ENCODE results near the gene SLAMF6. TPM values are rescaled to one million over a fixed set of nuclear protein-coding genes. Genes with fewer than 3 reads are reported as not detected.
A peak's percentile ranks its signal among the peaks of the same experiment; 100 is the strongest.
"Not testable (repeated sequence)": the region's sequence is repeated elsewhere in the genome, so short reads cannot be mapped to it uniquely, and the experiment has no call there.

The SLAMF6 gene
- 1 to 10 TPM in 1 of 10 donors, under 1 TPM in 8, not detected in 1; 0.09 to 3.0 (median 0.15) TPM for polyA plus RNA-seq (ENCODE audit: insufficient read length in 10 of 10)
- long read RNA-seq, donor 1 = 0 reads
- long read RNA-seq, donor 2 = 0 reads
- long read RNA-seq, donor 3 = 0 reads
- long read RNA-seq, donor 4 = 0 reads
- long read RNA-seq, donor 5 = 0 reads
- long read RNA-seq, donor 6 = 0 reads
- long read RNA-seq, donor 7 = 0 reads
- long read RNA-seq, donor 8 = 0 reads
- long read RNA-seq, donor 9 = 0 reads

DNA sequence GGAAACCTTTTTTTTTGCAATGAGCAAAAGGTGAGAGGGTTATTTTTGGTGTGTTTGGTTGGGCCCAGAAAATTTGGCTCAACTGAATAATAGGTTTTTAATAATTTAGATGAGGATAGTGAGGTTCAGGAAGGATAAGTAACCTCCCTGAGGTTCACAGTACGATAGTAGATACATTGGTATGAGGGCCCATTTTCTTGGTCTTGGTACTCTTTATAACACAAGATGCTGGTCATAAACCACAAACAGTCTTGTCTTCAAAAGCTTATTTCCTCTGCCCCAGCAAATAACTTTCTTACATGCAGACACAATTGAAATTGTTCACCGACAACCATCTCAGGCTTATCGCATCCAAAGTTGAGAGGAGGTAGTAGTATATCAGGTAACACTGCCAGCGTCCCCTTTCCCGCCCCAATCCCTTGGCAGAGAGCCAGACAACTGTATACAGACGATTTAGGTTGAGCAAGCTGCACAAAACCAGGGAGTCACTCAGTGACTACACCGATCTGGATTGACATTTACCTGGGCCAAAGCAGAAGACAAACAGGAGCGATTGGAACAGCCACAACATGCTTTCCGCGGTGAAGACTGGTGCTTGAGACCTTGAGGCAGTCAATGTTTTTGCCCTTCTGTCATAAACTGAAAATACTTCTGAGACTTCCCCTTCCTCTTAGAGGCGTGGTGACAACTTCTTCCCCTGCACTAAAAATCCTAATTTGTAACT, at the start of gene SLAMF6:
Gene SLAMF6 (minus strand): TSS at position 634 of the 724 bp plus-strand sequence. CDS start 63 bp downstream, at position 571.
- DNase-seq = no peak

DNA sequence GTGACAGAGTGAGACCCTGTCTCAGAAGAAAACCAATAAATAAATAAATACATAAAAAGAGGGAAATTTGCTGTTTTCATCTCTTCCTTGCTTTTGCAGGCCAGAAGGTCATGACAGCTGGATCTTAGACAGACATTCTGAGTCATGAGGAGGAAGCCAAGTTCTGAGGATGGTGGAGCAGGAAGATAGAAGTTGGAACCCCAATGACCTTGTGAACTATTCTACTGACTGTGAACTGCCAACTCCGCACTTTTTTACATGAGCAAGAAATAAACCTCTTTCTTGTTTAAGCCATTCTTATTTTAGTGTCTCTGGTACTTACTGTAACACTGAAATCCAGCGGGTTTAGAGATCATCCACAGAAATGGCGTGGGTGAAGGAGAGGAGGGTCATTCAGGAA, 47.8 kb upstream of the SLAMF6 start:
- no peak for DNase-seq

DNA sequence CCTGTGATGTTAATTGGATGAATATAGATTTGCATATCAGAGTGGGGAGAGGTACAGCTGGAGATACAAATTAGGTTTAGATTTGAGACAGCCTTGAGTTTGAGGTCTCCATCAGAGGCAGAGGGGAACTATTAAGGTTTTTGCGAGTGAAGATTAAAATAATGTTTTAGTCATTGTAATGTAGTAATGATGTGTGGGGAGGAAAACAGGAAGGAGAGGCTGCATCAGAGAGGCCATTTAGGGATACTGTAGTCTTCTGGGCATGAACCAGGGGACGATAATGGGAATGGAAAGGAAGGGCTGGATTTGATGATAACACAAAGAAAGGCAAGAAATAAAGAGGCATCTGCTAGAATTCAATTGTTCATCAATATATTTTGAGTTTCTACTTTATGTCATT, 46.8 kb upstream of the SLAMF6 start:
- no peak for DNase-seq

DNA sequence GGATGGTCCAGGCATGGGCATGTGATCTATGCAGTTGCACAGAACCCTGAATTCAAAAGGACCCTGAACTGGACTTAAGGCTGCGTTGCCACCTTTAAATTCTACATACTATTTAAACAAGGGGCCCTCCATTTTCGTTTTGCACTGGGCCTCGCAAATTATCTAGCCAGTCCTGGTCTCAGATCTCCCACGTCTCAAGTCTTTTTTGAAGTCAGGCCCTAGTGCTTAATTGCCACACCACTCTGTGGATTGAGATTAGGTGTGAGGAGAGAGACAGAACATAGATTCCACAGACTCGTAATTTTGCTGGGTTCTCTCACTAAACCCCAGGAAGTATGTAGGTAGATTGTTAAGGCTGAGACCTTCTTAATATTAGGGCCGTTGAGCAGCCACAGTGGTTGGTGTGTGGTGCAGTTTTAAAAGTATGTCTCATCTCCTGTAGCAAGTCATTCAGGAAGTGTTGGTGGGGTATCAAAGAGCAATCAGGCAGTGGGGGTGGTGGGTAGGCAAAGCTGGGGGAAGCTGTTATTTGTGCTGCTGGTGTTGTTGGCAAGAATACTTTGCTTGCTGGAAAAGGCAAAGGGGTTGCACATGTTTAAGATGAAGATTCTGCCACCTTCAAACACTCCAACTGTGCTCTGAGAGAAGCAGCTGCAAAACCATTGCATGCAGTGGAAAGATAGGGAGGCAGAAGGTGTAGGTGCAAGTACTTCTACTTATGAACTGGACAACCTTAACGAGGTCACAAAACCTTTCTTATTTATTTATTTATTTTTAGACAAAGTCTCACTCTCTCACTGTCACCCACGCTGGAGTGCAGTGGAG, 45.0 kb upstream of the SLAMF6 start:
- DNase-seq = no peak

DNA sequence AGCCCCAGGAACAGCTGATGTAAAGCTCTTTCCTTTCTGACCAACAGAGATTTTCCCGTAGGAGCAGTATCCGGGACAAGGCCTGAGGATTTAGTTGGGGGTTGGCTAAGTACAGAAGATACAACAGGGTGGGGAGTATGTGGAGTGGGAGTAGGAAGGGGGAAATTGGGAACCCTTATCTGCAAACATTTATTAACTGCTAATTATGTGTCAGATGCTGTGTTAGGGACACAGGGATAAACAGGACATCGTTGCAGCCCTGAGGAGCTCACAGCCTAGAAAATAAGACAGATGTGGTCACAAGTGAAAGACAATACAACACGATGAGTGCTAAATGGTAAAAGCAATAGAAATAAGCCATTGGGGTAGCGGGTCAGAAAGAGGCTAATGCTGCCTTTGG, 44.3 kb upstream of the SLAMF6 start:
- no peak for DNase-seq

DNA sequence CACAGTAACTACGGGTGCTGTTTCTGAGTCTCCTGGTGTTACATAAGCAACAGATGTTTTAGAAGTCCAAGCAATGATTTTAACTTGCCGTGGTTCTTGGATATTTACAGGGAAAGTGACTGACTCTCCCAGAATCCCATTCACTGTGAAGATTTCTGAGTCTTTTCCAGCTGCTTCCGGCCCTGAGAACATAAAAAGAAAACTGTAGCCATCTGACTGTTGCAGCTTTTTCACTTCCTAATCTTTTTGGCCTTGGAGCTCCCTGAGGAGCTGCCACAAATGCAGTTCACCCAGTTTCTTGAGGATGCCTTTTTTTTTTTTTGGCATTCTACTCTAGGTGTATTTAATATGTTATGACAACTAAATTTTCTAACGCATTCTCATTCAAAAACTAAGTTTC, 42.5 kb upstream of the SLAMF6 start:
- peak in 2 of 3 donors; percentile 10 to 35 for DNase-seq

DNA sequence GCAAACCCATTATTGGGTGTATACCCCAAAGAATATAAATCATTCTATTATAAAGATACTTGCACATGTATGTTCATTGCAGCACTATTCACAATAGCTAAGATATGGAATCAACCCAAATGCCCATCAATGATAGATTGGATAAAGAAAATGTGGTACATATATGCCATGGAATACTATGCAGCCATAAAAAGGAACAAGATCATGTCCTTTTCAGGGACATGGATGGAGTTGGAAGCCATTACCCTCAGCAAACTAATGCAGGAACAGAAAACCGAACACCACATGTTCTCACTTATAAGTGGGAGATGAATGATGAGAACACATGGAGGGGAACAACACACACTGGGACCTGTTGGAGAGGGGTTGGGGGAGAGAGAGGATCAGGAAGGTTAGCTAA, 40.2 kb upstream of the SLAMF6 start:
- DNase-seq = not testable (repeated sequence)

DNA sequence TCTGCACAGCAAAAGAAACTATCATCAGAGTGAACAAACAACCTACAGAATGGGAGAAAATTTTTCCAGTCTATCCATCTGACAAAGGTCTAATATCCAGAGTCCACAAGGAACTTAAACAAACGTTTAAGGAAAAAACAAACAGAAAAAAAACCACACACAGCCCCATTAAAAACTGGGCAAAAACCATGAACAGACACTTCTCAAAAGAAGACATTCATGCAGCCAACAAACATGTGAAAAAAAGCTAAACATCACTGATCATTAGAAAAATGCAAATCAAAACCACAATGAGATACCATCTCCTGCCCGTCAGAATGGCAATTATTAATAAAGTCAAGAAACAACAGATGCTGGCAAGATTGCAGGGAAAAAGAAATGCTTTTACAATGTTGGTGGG, 39.7 kb upstream of the SLAMF6 start:
- DNase-seq = not testable (repeated sequence)

DNA sequence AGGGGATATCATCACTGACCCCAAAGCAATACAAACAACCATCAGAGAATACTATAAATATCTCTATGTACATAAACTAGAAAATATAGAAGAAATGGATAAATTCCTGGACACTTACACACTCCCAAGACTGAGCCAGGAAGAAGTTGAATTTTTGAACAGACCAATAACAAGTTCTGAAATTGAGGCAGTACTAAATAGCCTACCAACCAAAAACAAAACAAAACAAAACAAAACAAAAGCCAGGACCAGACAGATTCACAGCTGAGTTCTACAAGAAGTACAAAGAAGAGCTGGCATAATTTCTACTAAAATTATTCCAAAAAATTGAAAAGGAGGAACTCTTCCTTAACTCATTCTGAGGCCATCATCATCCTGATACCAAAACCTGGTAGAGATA, 37.8 kb upstream of the SLAMF6 start:
- DNase-seq = no peak

DNA sequence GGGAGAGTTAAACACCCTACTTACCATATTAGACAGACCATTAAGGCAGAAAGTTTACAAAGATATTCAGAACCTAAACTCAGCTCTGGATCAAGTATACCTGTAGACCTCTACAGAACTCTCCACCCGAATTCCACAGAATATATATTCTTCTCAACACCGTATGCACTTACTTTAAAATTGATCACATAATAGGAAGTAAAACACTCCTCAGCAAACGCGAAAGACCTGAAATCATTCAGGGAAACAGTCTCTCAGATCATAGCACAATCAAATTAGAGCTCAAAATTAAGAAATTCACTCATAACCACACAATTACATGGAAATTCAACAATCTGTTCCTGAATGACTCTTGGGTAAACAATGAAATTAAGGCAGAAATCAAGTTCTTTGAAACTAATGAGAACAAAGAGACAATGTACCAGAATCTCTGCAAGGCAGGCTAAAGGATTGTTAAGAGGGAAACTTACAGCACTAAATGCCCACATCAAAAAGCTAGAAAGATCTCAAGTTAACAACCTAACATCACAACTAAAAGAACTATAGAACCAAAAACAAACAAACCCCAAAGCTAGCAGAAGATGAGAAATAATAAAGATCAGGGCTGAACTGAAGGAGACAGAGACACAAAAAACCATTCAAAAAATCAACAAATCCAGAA, 37.1 kb upstream of the SLAMF6 start:
- no peak for DNase-seq

DNA sequence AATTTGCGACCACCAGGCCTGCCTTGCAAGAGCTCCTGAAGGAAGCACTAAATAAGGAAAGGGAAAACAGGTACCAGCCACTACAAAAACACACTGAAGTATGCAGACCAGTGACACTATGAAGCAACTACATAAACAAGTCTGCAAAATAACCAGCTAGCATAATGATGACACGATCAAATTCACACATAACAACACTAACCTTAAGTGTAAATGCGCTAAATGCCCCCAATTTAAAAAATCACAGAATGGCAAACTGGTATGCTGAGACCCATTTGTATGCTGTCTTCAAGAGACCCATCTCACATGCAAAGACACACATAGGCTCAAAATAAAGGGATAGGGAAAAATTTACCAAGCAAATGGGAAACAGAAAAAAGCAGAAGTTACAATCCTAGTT, 36.4 kb upstream of the SLAMF6 start:
- not testable (repeated sequence) for DNase-seq

DNA sequence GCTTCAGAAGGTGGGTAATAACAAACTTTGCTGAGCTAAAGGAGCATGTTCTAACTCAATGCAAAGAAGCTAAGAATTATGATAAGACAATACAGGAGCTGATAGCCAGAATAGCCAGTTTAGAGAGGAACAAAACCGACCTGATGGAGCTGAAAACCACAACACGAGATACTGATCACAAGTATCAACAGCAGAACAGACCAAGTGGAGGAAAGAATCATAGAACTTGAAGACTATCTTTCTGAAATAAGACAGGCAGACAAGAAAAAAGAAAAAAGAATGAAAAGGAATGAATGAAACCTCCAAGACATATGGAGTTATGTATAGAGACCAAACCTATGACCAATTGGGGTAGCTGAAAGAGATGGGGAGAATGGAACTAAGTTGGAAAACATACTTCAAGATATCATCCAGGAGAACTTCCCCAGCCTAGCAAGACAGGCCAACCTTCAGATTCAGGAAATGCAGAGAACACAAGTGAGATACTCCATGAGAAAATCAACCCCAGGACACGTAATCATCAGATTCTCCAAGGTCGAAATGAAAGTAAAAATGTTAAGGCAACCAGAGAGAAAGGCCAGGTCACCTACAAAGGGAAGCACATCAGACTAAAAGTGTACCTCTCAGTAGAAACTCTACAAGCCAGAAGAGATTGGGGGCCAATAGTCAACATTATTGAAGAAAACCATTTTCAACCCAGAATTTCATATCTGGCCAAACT, 35.8 kb upstream of the SLAMF6 start:
- DNase-seq = no peak

DNA sequence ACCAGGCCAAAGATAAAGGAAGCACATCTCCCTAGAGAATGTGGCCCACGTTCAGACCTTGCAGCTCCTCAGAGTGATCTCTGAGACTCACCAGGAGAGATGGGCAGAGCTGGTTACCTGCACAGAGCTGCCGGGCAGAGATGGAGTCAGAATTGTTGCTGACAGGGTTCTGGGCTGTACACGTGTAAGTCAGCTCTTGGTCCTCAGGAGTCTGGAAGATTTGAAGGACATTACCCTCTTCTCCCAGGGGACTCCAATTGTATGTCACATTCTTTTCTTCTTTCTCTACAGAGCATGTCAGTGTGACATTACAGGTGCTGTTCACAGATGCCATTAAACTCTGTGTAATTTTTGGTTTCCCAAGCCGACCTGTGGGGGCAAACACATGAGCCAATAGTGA, 30.7 kb upstream of the SLAMF6 start:
- DNase-seq = no peak

DNA sequence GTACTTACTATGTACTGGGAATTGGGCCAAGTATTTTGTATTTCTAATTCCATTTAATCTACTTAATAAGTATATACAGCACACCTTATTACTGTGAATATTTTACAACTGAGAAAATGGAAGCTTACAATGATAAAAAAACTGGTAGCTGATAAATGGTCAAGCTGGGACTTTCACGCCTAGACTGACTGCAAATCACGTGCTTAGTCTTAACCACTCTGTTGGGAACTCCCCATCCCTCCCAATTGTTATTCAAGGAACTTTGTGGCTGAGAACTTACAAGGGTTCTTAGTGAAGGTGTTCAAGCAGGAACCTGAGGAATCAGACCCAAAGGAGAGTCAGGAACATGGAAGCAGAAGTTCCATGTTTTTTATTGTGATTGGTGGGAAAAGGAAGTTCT, 29.4 kb upstream of the SLAMF6 start:
- no peak for DNase-seq

DNA sequence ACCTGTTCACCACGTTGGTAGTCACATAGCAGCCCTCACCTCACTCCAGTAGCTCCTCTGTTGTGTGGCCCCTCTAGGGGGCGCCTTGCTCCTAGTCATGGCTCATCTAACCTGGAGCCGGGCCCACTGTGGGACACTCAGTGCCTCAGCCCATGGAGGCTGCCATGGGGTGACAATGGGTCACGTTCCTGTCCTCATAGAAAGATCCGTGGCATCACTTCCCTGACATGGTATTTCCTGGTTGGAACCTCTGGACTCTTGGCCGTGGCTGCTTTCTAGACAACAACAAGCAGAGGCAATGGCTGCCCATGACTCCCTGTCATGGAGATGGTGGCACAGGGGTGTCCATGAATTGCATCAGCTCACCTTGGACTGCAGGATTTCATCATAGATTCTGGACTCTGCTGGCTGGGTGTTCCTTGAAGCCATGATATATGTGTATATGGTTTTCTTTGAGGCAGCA, 27.5 kb upstream of the SLAMF6 start:
- DNase-seq = no peak

DNA sequence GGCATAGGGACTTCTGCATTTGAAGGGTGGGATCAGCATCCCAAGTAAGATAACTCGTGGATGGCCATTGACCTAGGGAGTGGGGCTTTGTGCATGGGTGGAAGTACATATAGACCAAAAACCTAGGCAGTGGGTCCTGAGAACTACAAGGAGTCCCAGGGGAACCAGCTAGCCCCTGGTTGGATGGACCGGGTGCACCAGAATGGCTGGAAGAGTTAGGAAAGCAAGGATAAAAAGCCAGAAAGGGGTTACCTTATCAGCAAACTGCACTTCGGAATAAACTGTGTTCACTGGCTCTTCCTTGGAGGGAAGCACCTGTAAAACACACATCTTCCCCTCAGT, 26.6 kb upstream of the SLAMF6 start:
- DNase-seq = no peak

DNA sequence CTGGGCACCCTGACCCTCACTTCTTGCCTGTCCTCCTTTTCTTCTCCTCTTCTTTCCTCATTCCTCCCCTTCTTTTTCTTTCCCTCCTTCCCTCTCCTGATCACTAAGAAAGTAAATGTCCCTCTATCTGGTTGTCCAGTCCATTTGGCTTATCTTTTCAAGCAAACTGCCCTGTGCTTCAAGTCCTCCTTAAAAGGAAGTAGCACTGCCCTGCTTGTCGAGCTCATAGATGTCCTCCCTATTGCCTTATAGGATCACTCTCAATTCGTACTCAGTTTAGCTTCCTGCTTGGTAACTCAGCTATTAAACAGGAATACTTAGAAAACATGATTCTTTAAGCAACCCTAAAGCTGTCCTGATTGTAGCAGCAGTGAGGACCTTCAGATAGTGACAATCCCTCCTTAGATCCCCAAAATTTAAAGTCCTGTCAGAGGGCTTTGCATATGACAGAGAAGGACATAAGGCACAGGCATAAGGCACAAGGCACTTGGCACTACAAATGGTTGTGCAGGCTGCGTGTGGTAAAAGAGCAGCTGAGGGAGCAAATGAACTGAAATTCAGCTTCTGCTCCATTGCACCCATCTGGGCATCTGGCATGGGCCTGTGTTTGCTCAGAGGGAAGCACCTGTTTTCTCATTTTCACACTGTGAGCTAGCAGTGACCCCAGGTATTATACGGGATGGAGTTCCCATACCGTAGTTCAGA, 26.1 kb upstream of the SLAMF6 start:
- DNase-seq = no peak

DNA sequence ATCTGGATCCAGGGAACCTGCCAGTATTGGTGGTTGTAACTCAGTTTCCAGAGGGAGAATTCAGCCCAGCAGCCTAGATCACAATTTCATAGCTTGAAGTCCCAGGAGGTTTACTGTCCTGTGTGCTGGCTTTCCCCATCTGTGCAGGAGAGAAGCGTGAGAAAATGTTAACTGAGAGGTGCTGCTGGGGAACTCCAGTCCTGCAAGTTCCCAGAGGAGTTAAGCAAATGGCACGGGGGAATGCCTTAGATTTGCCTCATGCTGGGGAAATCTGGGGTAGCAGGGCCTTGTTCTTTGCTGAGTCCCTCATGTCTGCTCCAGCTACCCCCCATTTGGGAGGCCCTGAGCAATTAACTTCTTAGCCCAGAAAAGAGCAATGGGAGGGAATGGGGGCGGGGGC, 25.1 kb upstream of the SLAMF6 start:
- DNase-seq = no peak

DNA sequence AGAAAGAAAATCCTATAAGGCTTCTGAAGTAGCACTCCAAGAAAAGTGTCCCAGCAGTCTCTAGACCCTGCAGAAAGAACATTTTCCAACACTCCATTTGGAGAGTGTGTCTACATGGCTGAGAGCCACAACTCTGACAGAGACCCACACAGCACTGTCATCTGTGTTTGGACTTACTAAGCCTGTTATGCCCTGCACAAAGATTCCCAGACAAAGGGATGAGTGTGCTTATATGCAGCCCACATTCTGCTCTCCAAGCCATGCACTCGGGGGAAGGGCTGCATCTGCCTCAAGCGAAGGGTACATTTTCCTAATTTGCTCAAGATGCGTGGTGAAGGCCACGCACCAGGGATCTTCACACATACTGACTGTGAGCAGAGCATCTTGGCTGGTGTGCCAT, 24.4 kb upstream of the SLAMF6 start:
- DNase-seq = no peak

DNA sequence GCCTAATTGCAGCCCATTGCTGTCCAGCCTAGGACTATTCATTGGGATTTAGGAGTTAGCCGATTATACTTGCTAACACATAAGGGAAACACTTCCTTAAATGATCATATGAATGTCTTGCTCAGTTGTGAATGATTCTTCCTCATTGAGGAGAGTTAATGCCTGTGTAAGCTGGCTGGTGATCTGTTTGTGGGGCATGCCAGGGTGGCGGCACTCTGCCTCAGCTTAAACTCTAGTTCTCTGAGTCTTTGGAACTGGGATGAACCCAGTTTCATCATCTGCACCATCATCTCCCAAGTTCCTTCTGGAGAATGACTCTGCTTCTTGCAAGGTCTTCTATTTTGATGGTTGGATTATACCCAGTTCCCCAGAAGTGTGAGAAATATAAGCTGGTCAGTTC, 23.9 kb upstream of the SLAMF6 start:
- no peak for DNase-seq

DNA sequence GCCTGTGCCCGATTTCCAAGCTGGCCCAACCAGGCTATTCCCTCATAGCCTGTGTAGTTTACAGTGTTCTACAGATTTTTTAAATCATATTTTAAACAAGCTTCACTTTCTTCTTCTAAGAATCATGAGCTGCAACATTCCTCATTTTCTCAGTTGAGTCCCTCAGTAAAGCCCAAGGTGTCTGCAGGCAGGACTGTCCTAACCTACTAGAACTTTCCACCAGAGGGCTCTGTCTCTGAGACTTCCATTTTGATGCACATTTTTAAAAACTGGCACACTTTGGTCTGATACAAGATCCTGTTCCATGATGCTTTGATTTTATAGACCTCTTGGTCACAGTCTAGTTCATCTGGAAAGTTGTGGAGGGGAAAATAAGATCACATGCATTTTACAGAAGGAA, 21.6 kb upstream of the SLAMF6 start:
- DNase-seq = no peak

Measured in muscle of back (tissue), 13 donors.